NCI-H774 (cell line): Measurements from ENCODE around the gene DPYSL5.
"Not testable (repeated sequence)": the region's sequence is repeated elsewhere in the genome, so short reads cannot be mapped to it uniquely, and the experiment has no call there.

Experiments
- DNase-seq: peaks from one replicate; lab custom pipeline; 2025; lab: John Stamatoyannopoulos, UW

Gene DPYSL5

DNA sequence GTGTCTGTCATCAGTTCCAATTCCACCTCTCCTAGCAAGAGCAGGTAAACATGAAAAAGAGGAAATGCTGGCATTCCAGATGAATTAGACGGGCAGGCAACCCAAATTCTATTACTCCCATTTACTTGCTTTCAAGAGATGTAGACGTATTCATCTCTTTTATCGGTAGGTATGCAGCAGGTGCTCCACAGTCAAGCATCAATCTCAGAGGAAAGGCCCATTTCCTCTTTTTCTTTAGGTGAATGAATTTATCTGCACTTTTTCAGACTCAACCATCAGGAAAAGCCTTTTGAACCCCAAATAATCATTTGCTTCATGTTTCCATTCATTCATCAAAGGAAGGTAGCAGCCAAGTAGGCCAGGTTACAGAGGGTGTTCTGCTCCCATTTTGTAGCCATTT lies 27.9 kb downstream of the DPYSL5 start:
- no peak for DNase-seq

DNA sequence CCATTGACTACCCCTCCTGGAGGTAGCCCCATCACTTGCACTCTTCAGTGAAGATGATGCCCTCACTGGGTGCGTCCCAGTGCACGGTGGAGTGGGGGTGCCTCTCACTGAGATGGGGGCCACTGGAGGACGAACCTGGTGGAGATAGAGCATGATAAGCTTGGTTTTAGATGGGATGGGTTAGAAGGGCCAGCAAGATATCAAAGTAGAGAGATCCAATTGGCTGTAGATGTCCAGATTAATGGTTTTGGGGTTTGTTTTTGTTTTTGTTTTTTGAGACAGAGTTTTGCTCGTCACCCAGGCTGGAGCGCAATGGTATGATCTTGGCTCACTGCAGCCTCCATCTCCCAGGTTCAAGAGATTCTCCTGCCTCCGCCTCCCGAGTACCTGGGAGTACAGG lies 28.3 kb downstream of the DPYSL5 start:
- DNase-seq: no peak

DNA sequence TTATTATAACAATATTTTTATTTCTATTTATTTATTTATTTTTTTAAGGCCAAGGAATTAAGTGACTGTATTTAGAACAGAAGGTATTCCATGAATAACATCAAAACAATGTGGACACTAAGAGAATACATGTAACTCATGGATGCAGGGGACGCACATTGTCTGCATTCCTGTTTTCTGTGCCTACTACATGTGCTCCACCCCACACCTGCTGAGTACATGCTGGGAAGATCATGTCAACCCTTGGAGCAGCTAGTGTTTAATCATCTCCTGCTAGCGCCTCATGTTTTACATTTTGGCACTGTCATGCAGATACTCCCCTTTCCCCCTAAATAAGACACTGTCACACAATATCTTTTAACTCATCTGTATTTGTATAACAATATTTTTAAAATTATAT lies 29.3 kb downstream of the DPYSL5 start:
- no peak for DNase-seq

DNA sequence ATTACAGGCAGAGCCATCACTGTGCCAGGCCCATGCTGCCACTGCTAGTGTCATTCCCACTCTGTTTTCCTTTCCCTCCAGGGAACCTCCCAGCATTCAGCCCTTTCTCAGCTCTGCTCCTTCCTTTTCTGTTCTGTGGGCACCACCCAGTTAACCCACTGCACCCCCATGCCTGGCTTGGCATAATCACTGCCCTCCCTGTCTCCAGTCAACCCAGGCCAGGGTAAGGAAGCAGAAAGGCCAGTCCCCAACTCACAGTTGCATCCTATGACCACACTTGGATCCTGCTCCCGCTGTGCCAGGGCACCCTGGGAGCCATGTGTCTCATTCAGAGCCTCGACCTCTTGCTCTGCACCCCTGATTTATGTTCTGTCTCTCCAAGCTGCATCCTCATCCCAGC lies 32.2 kb downstream of the DPYSL5 start:
- no peak for DNase-seq

DNA sequence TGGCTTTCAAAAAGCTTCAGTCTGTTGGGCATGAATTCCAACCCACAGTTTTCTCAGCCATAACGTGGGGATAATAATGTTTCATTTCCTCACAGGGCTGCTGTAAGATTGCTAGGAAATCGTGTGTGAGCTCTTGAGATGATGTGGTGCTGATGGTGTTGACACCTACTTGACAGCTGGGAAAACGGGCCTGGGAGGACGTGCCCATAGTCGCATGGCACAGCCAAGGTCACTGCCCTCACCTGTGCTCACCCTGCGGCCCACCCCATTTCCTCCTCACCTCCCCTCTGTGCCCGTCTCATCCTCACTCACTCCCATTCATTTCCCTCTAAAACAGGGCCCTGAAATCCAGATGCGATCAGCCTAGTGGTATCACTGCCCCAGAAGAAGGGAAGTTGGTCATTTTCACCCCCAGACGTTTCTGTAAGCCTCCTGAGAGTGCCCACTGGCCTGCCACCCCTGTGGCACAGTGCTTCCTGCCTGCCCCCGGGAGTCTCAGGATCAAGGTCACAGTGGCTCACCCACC lies 33.0 kb downstream of the DPYSL5 start:
- DNase-seq: no peak

DNA sequence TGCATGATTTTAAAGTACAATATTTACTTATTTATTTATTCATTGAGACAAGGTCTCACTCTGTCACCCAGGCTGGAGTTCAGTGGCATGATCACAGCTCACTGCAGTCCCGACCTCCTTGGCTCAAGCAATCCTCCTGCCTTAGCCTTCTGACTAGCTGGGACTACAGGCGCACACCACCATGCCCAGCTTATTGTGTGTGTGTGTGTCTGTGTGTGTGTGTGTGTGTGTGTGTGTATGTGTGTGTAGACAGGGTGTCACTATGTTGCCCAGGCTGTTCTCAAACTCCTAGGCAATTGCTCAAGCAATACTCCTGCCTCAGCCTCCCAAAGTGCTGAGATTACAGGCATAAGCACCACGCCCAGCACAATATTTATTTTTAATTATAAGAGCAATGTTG lies 34.3 kb downstream of the DPYSL5 start:
- DNase-seq: not testable (repeated sequence)

DNA sequence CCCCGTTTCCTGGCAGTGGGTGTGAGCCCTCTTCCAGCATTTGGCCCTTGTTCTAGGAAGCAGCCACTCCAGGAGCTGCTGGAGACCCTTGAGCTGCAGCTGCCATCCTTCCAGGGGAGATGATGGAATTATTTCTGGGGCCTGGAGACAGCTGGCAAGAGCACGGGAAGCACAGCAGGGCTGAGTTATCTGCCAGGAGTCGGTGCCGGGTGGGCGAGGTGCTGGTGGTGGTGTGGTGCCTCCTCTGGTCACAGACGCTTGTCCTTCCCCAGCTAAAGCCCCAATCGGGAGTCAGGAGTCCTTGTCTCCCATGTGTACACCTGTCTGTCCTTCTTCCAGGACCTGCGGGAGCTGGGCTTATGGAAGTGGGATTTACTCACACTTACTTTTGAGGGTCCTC lies 36.0 kb downstream of the DPYSL5 start:
- DNase-seq: no peak

DNA sequence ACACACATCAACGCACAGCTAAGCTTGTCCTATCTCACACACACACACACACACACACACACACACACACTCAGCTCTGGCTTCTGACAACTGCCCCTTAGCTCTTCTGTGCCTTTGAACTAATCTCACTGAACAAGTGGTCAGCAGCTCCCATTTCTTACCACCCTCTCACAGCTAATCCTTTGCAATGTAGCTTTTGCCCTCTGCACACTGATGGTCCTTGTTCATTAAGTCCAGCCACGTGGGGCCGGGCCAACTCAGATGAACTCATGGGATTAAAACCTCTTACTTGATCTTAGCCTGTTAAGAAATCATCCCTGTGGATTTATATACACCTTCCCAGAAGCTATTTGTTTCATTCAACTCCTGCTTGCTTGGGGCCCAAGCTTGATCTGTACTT lies 36.6 kb downstream of the DPYSL5 start:
- no peak for DNase-seq

DNA sequence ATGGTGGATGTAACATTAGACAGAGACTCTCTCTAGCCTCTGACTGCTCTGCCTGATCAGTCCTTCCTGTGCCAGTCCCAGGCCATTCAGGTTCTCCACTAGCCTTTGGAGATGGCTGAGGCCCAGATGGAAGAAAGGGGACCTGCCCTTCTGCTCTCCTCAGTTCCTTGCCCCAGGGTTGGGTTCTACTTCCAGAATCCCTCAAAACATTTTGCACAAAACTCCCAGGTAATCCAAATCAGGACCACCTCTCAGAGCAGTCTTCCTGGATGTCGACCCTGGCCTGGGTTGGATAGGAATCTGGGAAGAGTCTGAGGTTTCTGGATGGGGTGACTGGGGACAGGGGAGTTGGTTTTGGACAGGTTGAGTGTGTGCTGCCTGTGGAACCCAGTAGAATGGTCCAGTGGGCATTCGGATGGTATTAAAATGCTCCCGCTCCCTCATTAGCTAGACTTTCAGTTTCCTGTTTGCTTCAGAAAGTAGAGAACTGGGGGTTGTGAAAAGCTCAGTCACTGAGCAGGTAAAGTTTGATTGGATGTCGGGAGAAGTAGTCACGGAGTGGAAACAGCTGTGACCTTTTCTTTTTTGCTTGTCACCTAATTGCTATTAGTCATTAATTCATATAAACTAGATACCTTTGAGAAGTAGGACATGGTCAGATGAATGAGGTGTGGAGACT lies 37.9 kb downstream of the DPYSL5 start:
- no peak for DNase-seq

DNA sequence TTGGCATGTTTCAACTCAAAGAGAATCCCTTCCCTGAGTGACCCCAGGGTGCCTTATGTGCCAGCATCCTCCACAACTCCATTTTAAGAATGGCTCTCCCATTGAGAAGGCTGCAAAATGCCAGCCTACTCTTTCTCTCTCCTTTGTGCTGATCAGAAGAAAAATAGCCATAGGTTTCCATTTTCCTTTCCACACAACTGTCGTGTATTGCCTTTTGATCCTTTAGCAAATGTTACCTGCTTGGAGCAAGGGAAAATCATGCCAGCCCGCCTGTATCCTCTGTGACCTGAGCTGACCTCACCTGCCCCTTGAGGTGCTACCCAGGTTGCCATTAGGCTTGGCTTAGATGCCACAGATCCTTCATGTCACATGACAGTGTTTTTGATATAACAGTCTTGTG lies 38.8 kb downstream of the DPYSL5 start:
- DNase-seq: no peak

DNA sequence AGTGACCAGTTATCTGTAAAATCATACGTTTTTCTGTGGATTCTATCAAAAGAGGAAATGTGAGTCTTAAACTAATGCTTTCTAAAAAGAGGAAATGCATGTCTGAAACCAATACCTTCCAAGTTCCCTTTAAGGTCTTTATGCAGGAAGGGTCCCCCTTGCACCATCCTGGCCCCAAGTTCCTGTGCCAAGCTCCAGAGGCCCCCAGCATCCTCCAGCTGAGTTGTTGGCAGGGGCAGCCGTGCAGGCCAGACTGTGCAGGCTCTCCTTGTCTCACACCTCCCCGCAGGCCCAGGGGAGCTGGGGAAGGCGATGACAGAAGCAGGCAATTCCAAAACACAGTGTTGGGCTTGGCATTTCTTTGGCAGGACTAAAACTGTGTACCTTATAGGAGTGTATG lies 39.2 kb downstream of the DPYSL5 start:
- no peak for DNase-seq

DNA sequence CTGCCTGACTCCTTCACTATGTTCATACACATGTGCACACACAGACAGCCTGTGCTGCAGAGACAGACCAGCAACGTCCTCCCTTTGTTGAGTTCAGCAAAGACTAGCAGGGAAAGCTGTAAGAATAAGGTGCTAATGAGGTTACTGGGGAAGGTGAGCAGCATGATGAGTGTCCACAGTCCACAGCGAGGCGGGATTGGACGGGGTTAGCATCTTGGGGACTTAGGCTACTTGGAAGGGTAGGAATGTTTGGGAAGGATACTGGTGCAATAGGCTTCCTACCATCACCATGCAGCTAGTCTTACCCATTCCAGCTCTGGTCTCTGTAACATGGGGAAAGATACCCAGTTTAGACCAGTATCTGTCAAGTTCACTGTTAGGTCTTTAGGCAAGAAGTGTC lies 41.9 kb downstream of the DPYSL5 start:
- DNase-seq: no peak

DNA sequence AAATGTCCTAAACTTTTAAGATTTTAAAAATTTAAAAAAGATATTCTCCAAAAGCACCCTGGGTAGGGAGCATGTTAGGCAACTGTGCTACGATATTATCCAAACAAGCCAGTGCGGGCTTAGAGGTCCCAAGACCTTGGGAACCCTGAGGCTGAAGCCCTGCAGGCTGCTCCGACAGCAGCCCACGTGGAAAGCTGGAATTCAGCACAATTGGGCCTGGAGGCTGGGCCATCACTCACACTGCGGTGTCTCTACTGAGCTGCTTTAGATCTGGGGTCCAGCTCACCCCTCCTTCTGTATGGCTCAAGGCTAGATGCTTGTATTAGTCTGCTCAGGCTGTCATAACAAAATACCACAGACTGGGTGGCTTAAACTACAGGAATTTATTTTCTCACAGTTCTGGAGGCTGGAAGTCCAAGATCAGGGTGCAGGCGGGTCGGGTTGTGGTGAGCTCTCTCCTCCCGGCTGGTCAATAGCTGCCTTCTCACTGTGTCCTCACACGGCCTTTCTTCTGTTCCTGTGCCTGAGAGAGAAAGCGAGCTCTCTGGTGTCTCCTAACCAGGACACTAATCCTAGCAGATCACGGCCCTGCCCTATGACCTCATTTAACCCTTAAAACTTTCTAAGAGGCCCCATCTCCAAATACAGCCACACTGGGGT lies 42.5 kb downstream of the DPYSL5 start:
- DNase-seq: no peak

DNA sequence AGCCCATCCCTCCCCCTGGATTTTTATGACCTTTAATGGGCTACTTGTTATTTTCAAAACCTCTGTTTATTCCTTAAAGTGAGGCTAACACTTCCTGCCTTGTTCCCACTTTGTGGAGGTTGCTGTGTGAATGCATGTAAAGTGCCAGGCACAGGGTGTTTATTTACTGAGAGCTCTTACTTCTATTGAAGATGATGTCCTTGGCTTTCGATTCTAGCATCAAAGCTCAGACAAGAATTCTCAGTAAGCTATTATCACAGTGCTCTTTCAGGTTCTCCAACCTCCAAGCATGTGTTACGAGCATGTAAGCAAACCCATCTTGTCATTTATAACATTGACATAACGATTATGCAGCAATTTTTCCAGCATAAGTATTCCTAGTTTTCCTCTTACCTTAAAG lies 44.2 kb downstream of the DPYSL5 start:
- DNase-seq: no peak

DNA sequence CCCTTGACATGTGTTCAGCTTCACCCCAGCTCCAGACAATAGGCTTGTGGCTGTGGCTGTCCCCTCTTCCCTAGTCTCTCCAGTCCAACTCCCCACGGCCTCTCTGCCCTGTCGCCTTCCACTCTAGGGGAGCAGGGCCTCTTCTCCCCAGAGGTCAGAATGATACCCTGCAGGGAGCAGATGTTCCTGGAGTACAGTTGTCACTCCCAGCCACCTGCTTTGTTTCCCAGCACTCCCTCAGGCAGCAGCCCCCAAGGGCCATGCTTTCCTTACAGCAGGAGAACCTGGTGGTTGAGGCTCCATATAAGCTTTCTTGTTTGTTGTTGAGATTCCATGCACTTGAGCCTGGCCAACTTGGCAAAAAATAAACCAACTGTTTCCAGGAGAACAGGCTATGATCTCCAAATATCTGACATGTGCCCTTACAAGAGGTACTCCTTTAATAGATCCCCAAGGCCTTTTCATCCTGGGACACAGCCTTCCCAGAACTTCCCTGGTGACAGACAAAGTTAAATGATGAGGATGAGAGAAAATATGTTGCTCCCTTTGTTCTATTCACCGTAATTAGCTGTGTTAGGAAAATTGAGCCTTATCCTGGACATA lies 45.1 kb downstream of the DPYSL5 start:
- DNase-seq: no peak

DNA sequence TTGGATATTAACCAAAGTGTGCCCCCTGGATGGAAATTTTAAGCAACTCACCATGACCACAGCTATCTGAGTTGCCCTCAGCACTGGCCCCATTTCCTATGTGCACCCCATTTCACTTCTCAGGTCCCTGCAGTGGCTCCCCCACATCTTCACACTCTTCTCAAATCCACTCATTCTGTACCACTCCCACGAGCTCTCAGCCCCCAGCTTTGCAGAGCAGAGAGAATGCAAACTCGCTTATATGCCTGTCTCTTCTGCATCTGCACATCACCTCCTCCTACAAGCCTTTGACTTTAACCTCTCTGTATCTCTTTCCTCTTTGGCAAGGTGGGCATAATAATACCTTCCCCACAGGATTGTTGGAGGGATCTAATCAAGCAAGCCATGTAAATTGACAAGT lies 46.2 kb downstream of the DPYSL5 start:
- DNase-seq: no peak

DNA sequence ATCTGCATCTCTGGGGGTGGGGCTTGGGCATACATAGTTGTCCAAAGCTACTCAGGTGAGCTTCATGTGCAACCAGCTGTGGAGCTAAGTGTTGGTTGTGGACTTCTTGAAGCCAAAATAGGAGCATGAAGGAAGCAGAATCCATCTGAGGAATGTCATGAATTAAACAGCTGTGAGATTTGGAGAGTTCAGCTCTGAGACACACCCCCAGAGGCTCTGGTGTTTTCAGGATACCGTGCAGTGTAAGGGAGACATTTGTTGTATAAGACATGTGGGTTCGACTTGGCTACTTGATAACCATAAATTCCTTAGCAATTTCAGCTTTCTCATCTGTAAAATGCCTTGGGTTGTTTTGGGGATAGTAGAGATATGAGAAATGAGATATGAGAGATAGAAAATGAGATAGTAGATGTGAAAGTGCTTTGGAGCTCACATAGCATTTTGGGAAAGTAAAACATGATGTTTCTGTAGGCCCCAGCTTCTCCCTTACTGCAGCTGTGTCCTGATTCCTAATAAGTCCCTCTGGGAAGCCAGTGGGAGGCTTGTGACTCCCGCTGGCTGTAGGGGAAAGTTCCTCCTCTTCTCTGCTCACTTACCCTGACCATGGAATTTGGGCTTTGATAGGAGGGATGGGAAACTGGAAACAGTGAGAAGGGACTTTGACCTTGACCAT lies 50.0 kb downstream of the DPYSL5 start:
- no peak for DNase-seq

DNA sequence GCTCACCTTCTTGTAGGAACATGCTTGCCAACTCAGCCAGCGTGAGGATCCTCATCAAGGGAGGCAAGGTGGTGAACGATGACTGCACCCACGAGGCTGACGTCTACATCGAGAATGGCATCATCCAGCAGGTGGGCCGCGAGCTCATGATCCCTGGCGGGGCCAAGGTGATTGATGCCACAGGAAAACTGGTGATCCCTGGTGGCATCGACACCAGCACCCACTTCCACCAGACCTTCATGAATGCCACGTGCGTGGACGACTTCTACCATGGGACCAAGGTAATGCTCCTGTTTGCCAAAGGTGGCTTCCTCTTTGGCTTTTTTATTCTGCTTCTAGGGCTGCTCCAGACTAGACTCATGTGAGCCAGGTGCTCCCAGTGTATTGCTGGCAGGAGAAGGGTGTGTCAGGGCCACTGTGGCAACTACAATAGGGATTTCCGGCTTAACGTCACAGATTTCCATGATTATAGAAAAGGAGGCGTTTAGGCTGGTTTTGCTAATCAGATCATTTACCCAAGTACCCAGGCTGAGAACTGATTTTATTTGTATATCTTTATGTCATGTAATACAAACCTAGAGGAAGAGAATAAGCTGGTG lies 50.6 kb downstream of the DPYSL5 start:
- no peak for DNase-seq

DNA sequence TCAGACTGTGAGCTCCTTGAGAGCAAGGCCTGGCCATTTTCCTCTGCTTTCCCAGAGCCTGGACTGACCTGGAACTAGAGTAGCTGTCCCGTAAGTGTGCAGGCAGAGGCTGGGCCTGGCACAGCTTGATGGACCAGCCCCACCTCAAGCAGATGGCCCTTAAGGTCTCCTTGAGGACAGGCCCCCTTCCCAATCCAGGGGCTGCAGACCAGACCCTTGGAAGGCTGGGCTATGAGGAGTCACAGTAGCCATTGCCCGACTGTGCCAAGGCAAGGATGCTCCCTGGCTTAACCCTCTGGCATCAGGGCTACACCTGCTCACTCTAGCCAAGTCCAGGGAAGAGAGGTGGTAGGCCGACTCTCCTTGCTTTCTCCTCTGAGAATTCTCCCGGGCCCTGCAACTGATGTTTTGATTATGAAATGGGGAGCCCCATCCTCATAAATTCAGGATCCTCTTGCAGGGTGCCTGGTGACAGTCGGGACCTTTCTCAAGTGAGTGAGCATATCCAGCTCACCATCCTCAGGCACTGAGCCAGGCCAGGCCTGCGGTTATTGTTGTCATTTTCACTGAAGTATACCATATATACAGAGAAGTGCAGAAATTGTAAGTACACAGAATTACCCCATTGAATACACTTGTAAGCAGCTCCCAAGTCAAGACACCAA lies 51.7 kb downstream of the DPYSL5 start:
- DNase-seq: no peak

DNA sequence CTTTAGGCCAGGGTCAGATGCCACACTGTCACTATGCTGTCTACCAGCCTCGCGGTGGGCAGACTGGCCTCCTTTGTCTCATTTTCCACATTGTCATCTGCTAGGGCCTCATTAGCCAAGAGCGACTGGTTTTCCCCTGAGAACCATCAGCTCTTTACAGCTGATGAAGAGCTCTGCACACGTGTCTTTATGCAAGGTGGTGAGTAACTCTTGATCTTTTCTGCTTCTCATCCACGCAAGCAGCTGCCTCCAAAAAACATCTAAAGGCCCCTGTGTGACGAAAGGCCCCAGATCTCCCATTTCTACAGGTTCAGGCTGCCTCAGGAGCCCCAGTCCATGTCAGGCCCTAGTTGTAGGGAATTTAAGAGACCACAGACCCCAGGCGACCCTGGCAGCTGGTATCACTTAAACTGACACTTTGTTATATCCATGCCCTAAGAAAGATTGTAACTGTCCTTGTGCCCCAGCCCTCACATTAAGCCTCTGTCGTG lies 52.9 kb downstream of the DPYSL5 start:
- no peak for DNase-seq

DNA sequence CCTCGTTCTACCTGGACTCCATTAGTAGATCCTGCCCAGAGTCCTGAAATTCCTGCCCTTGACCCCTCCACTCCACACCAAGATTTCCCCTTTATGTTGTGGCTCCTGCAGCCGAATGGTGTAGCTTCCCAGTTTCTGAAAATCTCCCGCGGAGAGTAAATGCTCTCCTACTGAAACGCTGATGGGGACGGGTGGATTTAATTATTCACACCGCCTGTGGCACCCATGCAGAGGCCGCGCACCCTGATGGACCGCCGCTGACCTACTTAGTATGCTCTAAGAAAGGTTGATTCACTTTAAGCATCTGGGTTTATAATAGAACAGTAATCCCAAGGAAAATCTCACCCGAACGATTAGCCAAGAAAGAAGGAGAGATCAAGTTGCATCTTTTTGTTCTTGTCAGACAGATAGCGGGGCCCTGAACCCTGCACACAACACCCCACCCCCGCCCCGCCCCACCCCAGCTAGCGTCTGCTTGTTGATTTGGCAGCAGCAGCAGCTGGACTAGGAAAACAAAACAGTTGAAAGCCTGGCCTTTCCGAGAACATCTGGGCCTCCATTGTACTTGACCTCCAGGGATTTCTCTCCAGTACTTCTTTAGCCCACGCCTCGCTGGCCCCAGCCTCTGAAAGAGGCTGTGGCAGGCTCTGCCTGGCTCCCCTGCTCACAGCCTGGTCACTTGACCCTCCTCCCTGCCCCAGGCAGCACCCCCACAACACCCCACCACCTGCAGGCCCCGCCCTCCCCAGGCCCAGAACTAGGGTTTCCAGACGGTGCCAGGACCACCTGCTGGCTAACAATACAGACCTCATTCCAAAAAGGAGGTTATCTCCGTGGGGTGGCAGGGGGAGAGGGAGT lies 53.6 kb downstream of the DPYSL5 start:
- no peak for DNase-seq
